PC-3 (cell line): ENCODE results near the gene TTLL10. TPM values are rescaled to one million over a fixed set of nuclear protein-coding genes. Genes with fewer than 3 reads are reported as not detected.

Experiments used
- ATAC-seq: fragments of 200-7000 bp; cut with Tn5 transposase; 2 replicates; pipeline ENCODE4 v1.9.1; 2020; ENCODE audit warnings: mild to moderate bottlenecking, moderate library complexity
- BruUV-seq: library from RNA; stranded (reverse); fragments of 400-500 nt; replicated peaks from 2 replicates; lab custom pipeline; 2021; lab: Mats Ljungman, UMichigan
- CTCF ChIA-PET: fragments of 300-600 bp; sonication (Branson Sonifier 250); formaldehyde crosslinking; loops from one replicate; lab custom pipeline; 2022; ENCODE audit warnings: antibody characterized with exemption; lab: Charles Lee
- POLR2A ChIA-PET: fragments of 300-600 bp; sonication (Branson Sonifier 250); formaldehyde crosslinking; loops from one replicate; lab custom pipeline; 2022; ENCODE audit warnings: antibody characterized with exemption; ENCODE audit not compliant: unreplicated experiment; lab: Charles Lee
- DNase-seq: peaks from one replicate; pipeline ENCODE4 v3.0.0-alpha.2; 2015
- H2AFZ ChIP-seq: fragments of 300-600 bp; sonication (generic); 2 replicates; pipeline ENCODE4 v1.6.0; 2016; ENCODE audit warnings: antibody characterized with exemption, low read length
- H3F3A ChIP-seq: fragments of 300-600 bp; sonication (generic); one replicate; pipeline ENCODE4 v1.6.0; 2017; ENCODE audit warnings: antibody characterized with exemption, low read length, control low read depth, mild to moderate bottlenecking; ENCODE audit not compliant: unreplicated experiment
- H3K27ac ChIP-seq: fragments of 300-600 bp; sonication (generic); 2 replicates; pipeline ENCODE4 v1.5.1; 2016; ENCODE audit warnings: mild to moderate bottlenecking, low read length
- H3K27me3 ChIP-seq: fragments of 300-600 bp; sonication (generic); 2 replicates; pipeline ENCODE4 v1.6.1; 2016; ENCODE audit warnings: low read length, mixed read lengths
- H3K36me3 ChIP-seq: fragments of 300-600 bp; sonication (generic); 2 replicates; pipeline ENCODE4 v1.6.1; 2016; ENCODE audit warnings: low read depth, mixed run types, low read length, mixed read lengths
- H3K4me1 ChIP-seq: fragments of 300-600 bp; sonication (generic); 2 replicates; pipeline ENCODE4 v1.5.1; 2016; ENCODE audit warnings: low read length; ENCODE audit not compliant: insufficient read depth
- H3K4me2 ChIP-seq: fragments of 300-600 bp; sonication (generic); 2 replicates; pipeline ENCODE4 v1.6.0; 2016; ENCODE audit warnings: low read length
- H3K4me3 ChIP-seq: fragments of 300-600 bp; sonication (generic); 2 replicates; pipeline ENCODE4 v1.5.1; 2016; ENCODE audit warnings: mild to moderate bottlenecking, low read length, mixed read lengths
- H3K79me2 ChIP-seq: fragments of 300-600 bp; sonication (generic); 2 replicates; pipeline ENCODE4 v1.6.1; 2017; ENCODE audit warnings: low read length, mixed read lengths
- H3K9ac ChIP-seq: fragments of 300-600 bp; sonication (generic); 2 replicates; pipeline ENCODE4 v1.6.0; 2016; ENCODE audit warnings: mild to moderate bottlenecking, low read length
- H3K9me2 ChIP-seq: fragments of 300-600 bp; sonication (generic); replicated peaks from 2 replicates; pipeline ENCODE4 v1.6.1; 2016; ENCODE audit warnings: mixed run types, low read length, mixed read lengths
- H3K9me3 ChIP-seq: fragments of 300-600 bp; sonication (generic); 2 replicates; pipeline ENCODE4 v1.6.1; 2016; ENCODE audit warnings: low read length, mixed read lengths
- H4K20me1 ChIP-seq: fragments of 300-600 bp; sonication (generic); 2 replicates; pipeline ENCODE4 v1.6.1; 2016; ENCODE audit warnings: low read length, mixed read lengths
- EZH2 ChIP-seq: fragments of 300-600 bp; sonication (generic); IDR thresholded peaks from one replicate; pipeline ENCODE4 v1.6.1; 2017; ENCODE audit warnings: antibody characterized with exemption, mild to moderate bottlenecking, low read length; ENCODE audit not compliant: unreplicated experiment
- EZH2phosphoT487 ChIP-seq: fragments of 300-600 bp; sonication (generic); IDR thresholded peaks from 2 replicates; pipeline ENCODE4 v1.6.1; 2018; ENCODE audit warnings: mild to moderate bottlenecking, antibody characterized with exemption, low read length, borderline replicate concordance
- intact Hi-C: fragments of 100-400 bp; cut with micrococcal nuclease; formaldehyde crosslinking; loops from 2 replicates; pipeline ENCODE4 v1.9.0; 2023
- total RNA-seq: library from RNA; depleted of rRNA; stranded (reverse); fragments of >200 nt; gene quantifications from 2 replicates; pipeline ENCODE4 v1.2.3, GENCODE V29; 2014
- TF ChIP-seq, protein P1 (sequence below): fragments of 300-600 bp; sonication (generic); conservative IDR thresholded peaks from 2 replicates; pipeline ENCODE4 v1.5.1; 2017; ENCODE audit warnings: antibody characterized with exemption, low read depth, mild to moderate bottlenecking, low read length

TTLL10 gene
- total RNA-seq, 1 experiment from 2014 or later: 0.36 TPM

DNA sequence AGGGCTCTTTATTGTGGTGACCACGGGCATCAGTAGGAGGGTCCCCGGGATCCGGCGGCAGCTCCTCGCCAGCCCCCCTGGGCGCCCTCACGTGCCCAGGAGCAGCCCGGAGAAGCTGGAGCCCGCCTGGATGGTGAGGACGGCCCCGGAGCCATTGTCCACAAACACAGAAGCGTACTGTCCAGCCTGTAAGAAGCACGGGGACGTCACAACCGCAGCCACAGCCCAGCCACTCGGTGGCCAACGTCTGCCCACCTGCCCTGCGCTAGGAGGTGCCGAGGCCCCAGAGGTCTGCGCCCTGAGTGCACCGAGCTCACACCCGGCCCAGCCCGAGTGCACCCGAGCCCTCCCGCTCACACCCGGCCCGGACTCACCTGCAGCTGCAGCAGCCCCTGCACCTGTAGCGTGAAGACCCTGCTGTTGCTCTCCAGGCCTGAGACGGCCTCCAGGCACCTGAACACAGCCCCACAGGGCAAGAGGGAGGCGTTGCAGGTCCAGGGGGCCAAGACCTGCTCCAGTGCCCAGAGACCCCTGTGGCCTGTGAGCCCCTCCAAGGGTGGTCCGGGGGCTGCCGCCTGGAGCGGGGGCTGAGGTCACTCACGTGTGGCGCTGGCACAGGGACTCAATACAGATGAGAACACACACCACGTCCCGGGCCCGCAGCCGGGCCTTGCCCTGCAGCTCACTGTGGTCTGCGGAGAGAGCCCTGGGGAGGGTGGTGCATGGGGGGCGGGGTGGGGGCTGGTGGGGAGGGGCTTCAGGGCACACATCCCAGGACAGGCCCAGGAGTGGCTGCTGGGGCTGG, 69.0 kb downstream of the TTLL10 start:
- ATAC-seq: no peak

DNA sequence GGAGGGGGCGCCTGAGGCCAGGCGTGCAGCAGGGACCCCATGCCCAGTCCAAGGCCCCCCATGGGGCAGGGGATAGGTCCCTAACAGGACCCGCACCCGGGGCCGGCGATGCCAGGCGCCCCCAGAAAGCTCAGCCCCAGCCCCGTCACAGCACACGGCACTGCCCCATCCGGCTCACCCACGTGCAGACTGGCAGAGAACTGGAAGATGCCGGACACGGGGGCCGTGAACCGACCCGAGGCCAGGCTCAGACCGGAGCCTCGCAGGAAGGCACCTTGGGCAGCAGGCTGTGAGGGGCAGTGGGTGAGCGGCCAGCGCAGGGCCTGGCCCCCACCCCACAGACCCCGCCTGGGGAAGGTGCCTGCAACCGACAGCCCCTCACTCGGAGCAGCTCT, 69.6 kb downstream of the TTLL10 start:
- H3K79me2 ChIP-seq: no peaks in the 10 kb centered on the region
- no peak for ATAC-seq
- no peak overlapping the region for H3K9ac ChIP-seq
- no peaks in the 10 kb centered on the region for H3K9me3 ChIP-seq
- TF ChIP-seq, protein P1, sequence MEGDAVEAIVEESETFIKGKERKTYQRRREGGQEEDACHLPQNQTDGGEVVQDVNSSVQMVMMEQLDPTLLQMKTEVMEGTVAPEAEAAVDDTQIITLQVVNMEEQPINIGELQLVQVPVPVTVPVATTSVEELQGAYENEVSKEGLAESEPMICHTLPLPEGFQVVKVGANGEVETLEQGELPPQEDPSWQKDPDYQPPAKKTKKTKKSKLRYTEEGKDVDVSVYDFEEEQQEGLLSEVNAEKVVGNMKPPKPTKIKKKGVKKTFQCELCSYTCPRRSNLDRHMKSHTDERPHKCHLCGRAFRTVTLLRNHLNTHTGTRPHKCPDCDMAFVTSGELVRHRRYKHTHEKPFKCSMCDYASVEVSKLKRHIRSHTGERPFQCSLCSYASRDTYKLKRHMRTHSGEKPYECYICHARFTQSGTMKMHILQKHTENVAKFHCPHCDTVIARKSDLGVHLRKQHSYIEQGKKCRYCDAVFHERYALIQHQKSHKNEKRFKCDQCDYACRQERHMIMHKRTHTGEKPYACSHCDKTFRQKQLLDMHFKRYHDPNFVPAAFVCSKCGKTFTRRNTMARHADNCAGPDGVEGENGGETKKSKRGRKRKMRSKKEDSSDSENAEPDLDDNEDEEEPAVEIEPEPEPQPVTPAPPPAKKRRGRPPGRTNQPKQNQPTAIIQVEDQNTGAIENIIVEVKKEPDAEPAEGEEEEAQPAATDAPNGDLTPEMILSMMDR: no peak
- no peak overlapping the region for H3K4me2 ChIP-seq
- no peak for DNase-seq
- no peaks in the 10 kb centered on the region for H3K36me3 ChIP-seq
- BruUV-seq: no TSS peak
- intact Hi-C loops: no loop called here
- H3K4me1 ChIP-seq: peaks cover 19% of the 10 kb centered on the region
- H3K27ac ChIP-seq: no peak overlapping the region
- H3K4me3 ChIP-seq: no peak overlapping the region
- no peaks in the 10 kb centered on the region for H3F3A ChIP-seq
- CTCF ChIA-PET: no interaction called here
- H2AFZ ChIP-seq: no peak overlapping the region
- H3K9me2 ChIP-seq: no peaks in the 10 kb centered on the region
- H4K20me1 ChIP-seq: no peaks in the 10 kb centered on the region
- POLR2A ChIA-PET: no interaction called here
- no peaks in the 10 kb centered on the region for H3K27me3 ChIP-seq

More for the DNA sequence above, 69.0 kb downstream of the TTLL10 start:
- no TSS peak for BruUV-seq
- Histone ChIP-seq H4K20me1 (no peaks in the 10 kb centered on the region), H3K36me3 (no peaks in the 10 kb centered on the region), H3K4me3 (no peak overlapping the region), H3K4me1 (peaks cover 25% of the 10 kb centered on the region), H2AFZ (no peak overlapping the region), H3K9ac (no peak overlapping the region), H3K79me2 (no peaks in the 10 kb centered on the region), H3K9me3 (no peaks in the 10 kb centered on the region), H3F3A (no peaks in the 10 kb centered on the region), H3K27me3 (no peaks in the 10 kb centered on the region), H3K4me2 (no peak overlapping the region), H3K27ac (no peak overlapping the region), H3K9me2 (no peaks in the 10 kb centered on the region)
- ChIA-PET CTCF (interaction anchor here (0.6 kb wide), 1 partner anchor 39 kb away, joined by 3 read pairs; no protein-coding TSS in a partner anchor), POLR2A (no interaction called here)
- TF ChIP-seq, protein P1: no peak
- TF ChIP-seq EZH2 (no peak), EZH2phosphoT487 (no peak)
- DNase-seq: no peak
- intact Hi-C loops: no loop called here

DNA sequence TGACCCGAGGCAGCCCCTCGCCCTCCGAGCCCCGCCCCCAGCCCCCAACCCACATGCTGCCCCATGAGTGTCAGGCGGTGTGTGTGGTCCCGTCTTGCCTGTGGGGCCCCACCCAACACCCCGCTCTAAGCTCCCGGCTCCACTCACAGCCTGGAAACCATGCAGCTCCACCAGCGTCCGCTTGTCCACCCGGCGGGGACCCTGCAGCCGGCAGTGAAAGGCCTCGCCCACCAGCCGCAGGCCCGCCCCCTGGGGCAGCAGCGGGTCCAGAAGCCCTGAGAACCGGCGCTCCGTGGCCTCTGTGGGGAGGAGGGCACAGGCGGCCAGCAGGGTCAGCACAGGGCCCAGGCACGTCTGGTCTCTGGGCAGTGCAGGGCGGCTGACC, 70.1 kb downstream of the TTLL10 start:
- no peaks in the 10 kb centered on the region for H3K79me2 ChIP-seq
- no TSS peak for BruUV-seq
- no peaks in the 10 kb centered on the region for H3F3A ChIP-seq
- ChIA-PET CTCF (no interaction called here), POLR2A (no interaction called here)
- H3K9me2 ChIP-seq: no peaks in the 10 kb centered on the region
- no peak for ATAC-seq
- H3K36me3 ChIP-seq: no peaks in the 10 kb centered on the region
- DNase-seq: no peak
- H3K4me2 ChIP-seq: no peak overlapping the region
- no peak overlapping the region for H3K4me3 ChIP-seq
- TF ChIP-seq, protein P1: no peak
- TF ChIP-seq EZH2phosphoT487: no peak
- TF ChIP-seq EZH2: no peak
- intact Hi-C loops: no loop called here
- no peaks in the 10 kb centered on the region for H4K20me1 ChIP-seq
- no peak overlapping the region for H3K27ac ChIP-seq
- H3K4me1 ChIP-seq: peaks cover 13% of the 10 kb centered on the region
- no peak overlapping the region for H3K9ac ChIP-seq
- H3K27me3 ChIP-seq: no peaks in the 10 kb centered on the region
- H2AFZ ChIP-seq: no peak overlapping the region
- no peaks in the 10 kb centered on the region for H3K9me3 ChIP-seq
